GM23248 (cell line): ENCODE measurements around the gene NOG.

Experiments
- EZH2 ChIP-seq: fragments of 200-600 bp; sonication (generic); IDR thresholded peaks from 2 replicates; pipeline ENCODE4 v1.6.1; 2018; ENCODE audit warnings: antibody characterized with exemption, mild to moderate bottlenecking; ENCODE audit not compliant: insufficient read depth, poor library complexity, severe bottlenecking
- EZH2phosphoT487 ChIP-seq: fragments of 200-600 bp; sonication (generic); IDR thresholded peaks from 2 replicates; pipeline ENCODE4 v1.6.1; 2018; ENCODE audit warnings: antibody characterized with exemption, moderate library complexity, mild to moderate bottlenecking, low read depth; ENCODE audit not compliant: insufficient read depth

- TF ChIP-seq EZH2: no peak
- no peak for TF ChIP-seq EZH2phosphoT487
Observed at GRCh38 chr17:56603486-56604238, 10.2 kb downstream of the NOG start.
